Measurements from ENCODE around the gene NEK11. TPM values are rescaled to one million over a fixed set of nuclear protein-coding genes. Genes with fewer than 3 reads are reported as not detected.
A peak's percentile ranks its signal among the peaks of the same experiment; 100 is the strongest.

NEK11 gene
- total RNA-seq (2014; rRNA removed; shearing (Covaris generic)), result 6.3 and 18.0 TPM in 2 replicates

- Histone ChIP-seq H3K9me3 (replicated peaks) (no peaks in the 10 kb centered on the region), H3K27ac (peak within 1 kb of the TSS; percentile 82), H3K36me3 (peaks cover 26% of the 10 kb centered on the region), H3K4me1 (replicated peaks) (no peaks in the 10 kb centered on the region; the same call in none of the 2 replicates), H3K4me3 (peak within 1 kb of the TSS; percentile 62), H3K27me3 (replicated peaks) (no peaks in the 10 kb centered on the region)
- peak; percentile 80 to 87 for DNase-seq (ENCODE audit: low read depth in 1 of 2, low spot score in 2 of 2)
Observed at GRCh38 chr3:131026321-131027151, at the start of gene NEK11, which contains the start of gene ASTE1. Gene NEK11 (plus strand): TSS chr3:131026877. CDS start chr3:131029709, 2,832 bp downstream. Gene ASTE1 (minus strand): TSS chr3:131026825. CDS start chr3:131025306, 1,519 bp downstream.

GRCh38 chr3:130979117-130979516, 47.6 kb upstream of the NEK11 start:
- no peaks in the 10 kb centered on the region for H3K9me3 ChIP-seq (replicated peaks)
- no peaks in the 10 kb centered on the region for H3K4me1 ChIP-seq (replicated peaks)
- H3K27ac ChIP-seq, result no peak overlapping the region
- H3K36me3 ChIP-seq, result peaks cover 54% of the 10 kb centered on the region
- H3K27me3 ChIP-seq (replicated peaks), result no peaks in the 10 kb centered on the region
- no peak overlapping the region for H3K4me3 ChIP-seq
- no peak for DNase-seq (ENCODE audit: low read depth in 1 of 2, low spot score in 2 of 2)

- H3K36me3 ChIP-seq, result peaks cover 40% of the 10 kb centered on the region
- no peak overlapping the region for H3K4me3 ChIP-seq
- no peak overlapping the region for H3K27ac ChIP-seq
- H3K27me3 ChIP-seq (replicated peaks), result no peaks in the 10 kb centered on the region
- H3K4me1 ChIP-seq (replicated peaks), result no peaks in the 10 kb centered on the region
- DNase-seq (ENCODE audit: low read depth in 1 of 2, low spot score in 2 of 2), result no peak
- no peaks in the 10 kb centered on the region for H3K9me3 ChIP-seq (replicated peaks)
Observed at GRCh38 chr3:130981469-130981868, 45.2 kb upstream of the NEK11 start.

DNA sequence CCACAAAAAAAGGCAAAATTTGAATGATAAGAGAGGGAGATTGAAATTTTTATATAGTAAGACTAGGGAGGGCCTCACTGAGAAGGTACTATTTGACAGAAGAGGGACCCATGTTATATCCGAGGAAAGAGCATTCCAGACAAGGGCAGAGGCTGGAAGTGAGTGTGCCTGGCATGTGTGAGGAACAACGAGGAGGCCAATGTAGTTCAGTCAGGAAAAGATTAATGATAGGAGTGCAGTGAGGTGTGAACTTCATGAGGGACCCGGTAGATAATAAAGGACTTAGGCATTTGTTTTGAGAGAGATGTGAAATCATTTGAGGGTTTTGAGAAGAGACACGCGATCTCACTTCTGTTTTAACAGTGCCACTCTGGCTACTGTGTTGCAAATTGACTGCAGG, 36.4 kb upstream of the NEK11 start:
- Histone ChIP-seq H3K9me3 (replicated peaks) (no peaks in the 10 kb centered on the region), H3K27me3 (replicated peaks) (no peaks in the 10 kb centered on the region), H3K27ac (no peak overlapping the region), H3K36me3 (peaks cover 49% of the 10 kb centered on the region), H3K4me1 (replicated peaks) (no peaks in the 10 kb centered on the region), H3K4me3 (no peak overlapping the region)
- DNase-seq (ENCODE audit: low read depth in 1 of 2, low spot score in 2 of 2), result no peak

DNA sequence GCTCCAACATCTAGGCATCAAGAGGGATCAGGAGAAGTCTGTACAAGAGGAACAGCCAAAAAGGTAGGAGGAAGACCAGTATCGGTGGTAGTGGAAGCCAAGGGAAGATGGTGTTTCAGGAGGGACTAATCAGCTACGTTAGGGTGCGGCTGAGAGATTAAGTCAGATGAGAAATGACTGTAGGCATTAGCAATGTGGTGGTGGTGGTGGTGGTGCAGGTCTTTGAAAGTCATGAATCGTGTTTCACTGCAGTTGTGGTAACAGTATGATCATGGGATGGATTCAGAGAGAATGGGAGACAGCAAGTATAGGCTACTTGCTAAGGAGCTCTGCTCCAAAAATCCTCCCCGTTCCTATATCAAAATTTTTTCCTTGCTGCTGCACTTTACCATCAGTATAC, 35.6 kb upstream of the NEK11 start:
- no peak for DNase-seq (ENCODE audit: low read depth in 1 of 2, low spot score in 2 of 2)
- Histone ChIP-seq H3K27ac (no peak overlapping the region), H3K36me3 (peaks cover 52% of the 10 kb centered on the region), H3K4me1 (replicated peaks) (no peaks in the 10 kb centered on the region), H3K4me3 (no peak overlapping the region), H3K27me3 (replicated peaks) (no peaks in the 10 kb centered on the region), H3K9me3 (replicated peaks) (no peaks in the 10 kb centered on the region)

DNA sequence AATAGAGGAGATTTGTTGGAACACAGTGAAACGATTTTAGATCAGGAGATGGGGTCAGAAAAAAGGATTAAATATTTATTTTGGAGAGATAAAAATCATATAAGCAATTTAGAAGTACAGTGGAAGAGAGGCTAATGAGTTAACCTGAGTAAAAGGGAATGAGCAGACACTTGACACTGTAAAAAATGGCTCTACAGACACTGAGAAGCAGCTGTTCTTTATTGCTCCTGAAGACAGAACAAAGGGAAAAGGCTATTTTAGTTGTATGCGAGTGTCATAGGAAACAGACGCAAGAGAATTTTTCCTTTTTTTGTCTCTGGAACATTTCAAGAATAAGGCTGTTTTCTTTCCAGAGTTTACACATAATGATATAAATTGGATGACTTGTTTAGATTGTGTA, 34.3 kb upstream of the NEK11 start:
- H3K36me3 ChIP-seq, result peaks cover 58% of the 10 kb centered on the region
- no peaks in the 10 kb centered on the region for H3K9me3 ChIP-seq (replicated peaks)
- H3K4me1 ChIP-seq (replicated peaks), result no peaks in the 10 kb centered on the region
- DNase-seq (ENCODE audit: low read depth in 1 of 2, low spot score in 2 of 2), result no peak
- no peaks in the 10 kb centered on the region for H3K27me3 ChIP-seq (replicated peaks)
- H3K27ac ChIP-seq, result no peak overlapping the region
- no peak overlapping the region for H3K4me3 ChIP-seq

GRCh38 chr3:130997289-130997688, 29.4 kb upstream of the NEK11 start:
- Histone ChIP-seq H3K4me3 (no peak overlapping the region), H3K36me3 (peaks cover 67% of the 10 kb centered on the region), H3K27me3 (replicated peaks) (no peaks in the 10 kb centered on the region), H3K4me1 (replicated peaks) (no peaks in the 10 kb centered on the region), H3K27ac (no peak overlapping the region), H3K9me3 (replicated peaks) (no peaks in the 10 kb centered on the region)
- DNase-seq (ENCODE audit: low read depth in 1 of 2, low spot score in 2 of 2), result no peak

DNA sequence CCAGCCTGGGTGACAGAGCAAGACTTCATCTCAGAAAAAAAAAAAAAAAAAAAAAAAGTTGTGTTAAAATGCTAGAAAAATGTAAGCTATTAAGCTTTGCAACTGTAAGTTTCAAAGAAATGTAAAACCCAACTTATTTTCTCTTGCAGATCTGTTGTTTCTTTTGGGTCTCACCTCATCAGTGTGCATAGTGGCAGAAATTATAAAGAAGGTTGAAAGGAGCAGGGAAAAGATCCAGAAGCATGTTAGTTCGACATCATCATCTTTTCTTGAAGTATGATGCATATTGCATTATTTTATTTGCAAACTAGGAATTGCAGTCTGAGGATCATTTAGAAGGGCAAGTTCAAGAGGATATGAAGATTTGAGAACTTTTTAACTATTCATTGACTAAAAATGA, 25.6 kb upstream of the NEK11 start:
- no peak overlapping the region for H3K27ac ChIP-seq
- no peaks in the 10 kb centered on the region for H3K27me3 ChIP-seq (replicated peaks)
- H3K4me3 ChIP-seq, result no peak overlapping the region
- no peaks in the 10 kb centered on the region for H3K9me3 ChIP-seq (replicated peaks)
- no peaks in the 10 kb centered on the region for H3K4me1 ChIP-seq (replicated peaks)
- peaks cover 77% of the 10 kb centered on the region for H3K36me3 ChIP-seq
- DNase-seq (ENCODE audit: low read depth in 1 of 2, low spot score in 2 of 2), result no peak

- Histone ChIP-seq H3K36me3 (peaks cover 73% of the 10 kb centered on the region), H3K27me3 (replicated peaks) (no peaks in the 10 kb centered on the region), H3K4me1 (replicated peaks) (no peaks in the 10 kb centered on the region), H3K4me3 (no peak overlapping the region), H3K9me3 (replicated peaks) (no peaks in the 10 kb centered on the region), H3K27ac (no peak overlapping the region)
- no peak for DNase-seq (ENCODE audit: low read depth in 1 of 2, low spot score in 2 of 2)
Observed at GRCh38 chr3:131004603-131005002, 22.1 kb upstream of the NEK11 start.

- no peaks in the 10 kb centered on the region for H3K9me3 ChIP-seq (replicated peaks)
- H3K4me3 ChIP-seq, result no peak overlapping the region
- no peak overlapping the region for H3K27ac ChIP-seq
- peaks cover 73% of the 10 kb centered on the region for H3K36me3 ChIP-seq
- H3K27me3 ChIP-seq (replicated peaks), result no peaks in the 10 kb centered on the region
- H3K4me1 ChIP-seq (replicated peaks), result no peaks in the 10 kb centered on the region
- DNase-seq (ENCODE audit: low read depth in 1 of 2, low spot score in 2 of 2), result no peak
Observed at GRCh38 chr3:131007256-131007655, 19.4 kb upstream of the NEK11 start.

- DNase-seq (ENCODE audit: low read depth in 1 of 2, low spot score in 2 of 2), result no peak
Observed at GRCh38 chr3:131007782-131008181, 18.9 kb upstream of the NEK11 start.

DNA sequence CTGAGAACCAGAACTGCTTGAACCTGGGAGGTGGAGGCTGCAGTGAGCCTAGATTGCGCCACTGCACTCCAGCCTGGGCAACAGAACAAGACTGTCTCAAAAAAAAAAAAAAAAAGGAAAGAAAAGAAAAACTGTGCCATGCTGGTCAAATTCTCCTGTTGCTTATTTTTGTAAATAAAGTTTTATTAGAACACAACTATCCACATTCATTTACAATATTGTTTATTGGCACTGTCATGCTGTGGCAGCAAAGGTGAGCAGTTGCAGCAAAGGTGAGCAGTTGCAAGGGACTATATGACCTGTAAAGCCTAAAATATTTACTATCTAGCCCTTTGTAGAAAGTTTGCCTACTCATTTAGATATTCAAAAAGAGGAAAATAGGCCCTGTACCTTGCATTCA, 18.4 kb upstream of the NEK11 start:
- no peak overlapping the region for H3K27ac ChIP-seq
- H3K9me3 ChIP-seq (replicated peaks), result no peaks in the 10 kb centered on the region
- H3K4me1 ChIP-seq (replicated peaks), result no peaks in the 10 kb centered on the region
- H3K4me3 ChIP-seq, result no peak overlapping the region
- no peak for DNase-seq (ENCODE audit: low read depth in 1 of 2, low spot score in 2 of 2)
- no peaks in the 10 kb centered on the region for H3K27me3 ChIP-seq (replicated peaks)
- peaks cover 76% of the 10 kb centered on the region for H3K36me3 ChIP-seq

More at GRCh38 chr3:131007782-131008181, 18.9 kb upstream of the NEK11 start:
- no peak overlapping the region for H3K4me3 ChIP-seq
- no peaks in the 10 kb centered on the region for H3K9me3 ChIP-seq (replicated peaks)
- no peak overlapping the region for H3K27ac ChIP-seq
- H3K4me1 ChIP-seq (replicated peaks), result no peaks in the 10 kb centered on the region
- peaks cover 74% of the 10 kb centered on the region for H3K36me3 ChIP-seq
- H3K27me3 ChIP-seq (replicated peaks), result no peaks in the 10 kb centered on the region

DNA sequence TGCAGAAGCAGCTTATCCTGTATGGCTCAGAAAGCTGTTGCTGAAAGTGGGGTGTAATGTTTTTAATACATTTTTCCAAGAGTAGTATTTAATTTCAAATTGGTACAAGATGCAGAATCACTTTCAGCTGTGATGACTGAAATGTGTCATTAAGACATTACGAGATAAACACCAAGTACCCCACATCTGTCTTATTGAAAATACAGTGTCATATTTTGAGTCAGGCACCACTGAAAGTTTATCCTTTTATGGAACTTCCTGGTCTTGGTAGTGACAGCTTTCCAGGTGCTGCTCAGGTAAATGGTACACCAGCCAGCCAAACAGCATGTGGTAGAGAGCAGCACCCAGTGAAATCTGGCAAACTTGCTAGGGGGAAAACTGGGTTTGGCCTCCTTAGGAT, 17.0 kb upstream of the NEK11 start:
- no peaks in the 10 kb centered on the region for H3K27me3 ChIP-seq (replicated peaks)
- H3K27ac ChIP-seq, result no peak overlapping the region
- no peaks in the 10 kb centered on the region for H3K4me1 ChIP-seq (replicated peaks)
- H3K4me3 ChIP-seq, result no peak overlapping the region
- DNase-seq (ENCODE audit: low read depth in 1 of 2, low spot score in 2 of 2), result no peak
- H3K9me3 ChIP-seq (replicated peaks), result no peaks in the 10 kb centered on the region
- peaks cover 72% of the 10 kb centered on the region for H3K36me3 ChIP-seq

- Histone ChIP-seq H3K36me3 (peaks cover 51% of the 10 kb centered on the region), H3K27ac (no peak overlapping the region), H3K9me3 (replicated peaks) (no peaks in the 10 kb centered on the region), H3K4me1 (replicated peaks) (no peaks in the 10 kb centered on the region), H3K27me3 (replicated peaks) (no peaks in the 10 kb centered on the region), H3K4me3 (no peak overlapping the region)
- no peak for DNase-seq (ENCODE audit: low read depth in 1 of 2, low spot score in 2 of 2)
Observed at GRCh38 chr3:131018970-131019369, 7.7 kb upstream of the NEK11 start.
